CD4-positive, alpha-beta T cell treated with Interleukin-6 at 100 ng/mL for 8 hours (primary cell): ENCODE measurements around the gene CDK10.
"Not testable (repeated sequence)": the region's sequence is repeated elsewhere in the genome, so short reads cannot be mapped to it uniquely, and the experiment has no call there.

Experiments
- DNase-seq: peaks from one replicate; pipeline ENCODE4 v3.0.0-alpha.2; 2020; ENCODE audit warnings: mixed read lengths, low spot score

CDK10 gene

GRCh38 chr16:89695875-89696669, 9.6 kb downstream of the CDK10 start:
- DNase-seq = no peak

- DNase-seq = no peak
These were observed 10.2 kb downstream of the CDK10 start for GRCh38 chr16:89696670-89697128.

GRCh38 chr16:89697161-89697615, 10.7 kb downstream of the CDK10 start:
- DNase-seq = no peak

- no peak for DNase-seq
These were observed 11.3 kb downstream of the CDK10 start for GRCh38 chr16:89697616-89698331.

- not testable (repeated sequence) for DNase-seq
These were observed 12.2 kb downstream of the CDK10 start for GRCh38 chr16:89698717-89699116.

- not testable (repeated sequence) for DNase-seq
These were observed 13.2 kb downstream of the CDK10 start for GRCh38 chr16:89699629-89700099.

GRCh38 chr16:89700100-89700648, 13.7 kb downstream of the CDK10 start:
- peak; percentile 95 for DNase-seq

- DNase-seq = peak; percentile 40
These were observed 14.3 kb downstream of the CDK10 start for GRCh38 chr16:89700649-89701424.

GRCh38 chr16:89701425-89702406, 15.2 kb downstream of the CDK10 start, which contains the start of gene SPATA2L:
Gene SPATA2L, minus strand, starts transcription at chr16:89701705. Its CDS starts 473 bp downstream, at chr16:89701232.
- DNase-seq = peak; percentile 99

GRCh38 chr16:89704281-89704680, 17.8 kb downstream of the CDK10 start:
- DNase-seq = no peak

GRCh38 chr16:89705006-89705405, 18.5 kb downstream of the CDK10 start:
- no peak for DNase-seq

- no peak for DNase-seq
These were observed 20.2 kb downstream of the CDK10 start for GRCh38 chr16:89706518-89707260.

- no peak for DNase-seq
These were observed 21.2 kb downstream of the CDK10 start for GRCh38 chr16:89707695-89708094.

- no peak for DNase-seq
These were observed 22.0 kb downstream of the CDK10 start for GRCh38 chr16:89708481-89708931.

- DNase-seq = no peak
These were observed 22.7 kb downstream of the CDK10 start for GRCh38 chr16:89709166-89709565.

- no peak for DNase-seq
These were observed 23.4 kb downstream of the CDK10 start for GRCh38 chr16:89709716-89710432.

- no peak for DNase-seq
These were observed 24.4 kb downstream of the CDK10 start for GRCh38 chr16:89710709-89711564.
